Heart left ventricle (tissue), 16 donors: ENCODE results near the gene ADCK1. TPM values are rescaled to one million over a fixed set of nuclear protein-coding genes. Genes with fewer than 3 reads are reported as not detected.
"Not testable (repeated sequence)": the region's sequence is repeated elsewhere in the genome, so short reads cannot be mapped to it uniquely, and the experiment has no call there.

Experiments used
- ATAC-seq, 4 donors: fragments of 200-7000 bp; cut with Tn5 transposase; one replicate each; pipeline ENCODE4 v1.9.1; 2020 to 2022; ENCODE audit warnings: moderate library complexity in 4 of 4, mild to moderate bottlenecking in 3 of 4, moderate number of reproducible peaks in 1 of 4
- DNase-seq, 5 donors: peaks; one replicate each; pipeline ENCODE4 v3.0.0-alpha.2; 2020
- H3K27ac ChIP-seq, 12 donors: fragments of 200-600 bp; sonication (generic) in 4 of 12; one replicate each; pipeline versions ENCODE4 v1.5.0 to v1.8.0; 2016 to 2022; ENCODE audit warnings: mild to moderate bottlenecking in 2 of 12
- H3K27me3 ChIP-seq, 9 donors: fragments of 200-600 bp; sonication (generic) in 2 of 9; one replicate each; pipeline versions ENCODE4 v1.5.1 to v1.8.0; 2016 to 2022; ENCODE audit warnings: mild to moderate bottlenecking in 3 of 9
- H3K36me3 ChIP-seq, 9 donors: fragments of 200-600 bp; sonication (generic) in 2 of 9; one replicate each; pipeline versions ENCODE4 v1.5.0 to v1.8.0; 2018 to 2022; ENCODE audit warnings: mild to moderate bottlenecking in 2 of 9
- H3K4me1 ChIP-seq, 12 donors: fragments of 200-600 bp; sonication (generic) in 4 of 12; one replicate each; pipeline versions ENCODE4 v1.5.0 to v1.8.0; 2016 to 2022; ENCODE audit warnings: mild to moderate bottlenecking in 3 of 12
- H3K4me3 ChIP-seq, 12 donors: fragments of 200-600 bp; sonication (generic) in 4 of 12; one replicate each; pipeline versions ENCODE4 v1.5.0 to v1.8.0; 2017 to 2022; ENCODE audit warnings: mild to moderate bottlenecking in 9 of 12, moderate library complexity in 4 of 12
- H3K9me3 ChIP-seq, 12 donors: fragments of 200-600 bp; sonication (generic) in 4 of 12; one replicate each; pipeline versions ENCODE4 v1.5.0 to v1.8.0; 2016 to 2022; ENCODE audit warnings: mild to moderate bottlenecking in 1 of 12
- POLR2A ChIP-seq, 2 donors: fragments of 450-650 bp; IDR thresholded peaks; one replicate each; pipeline ENCODE4 v1.6.1; 2017; ENCODE audit warnings: antibody characterized with exemption in 2 of 2, mild to moderate bottlenecking in 2 of 2, moderate library complexity in 2 of 2
- WGBS, 4 donors: extraction: QIAGEN DNeasy Blood & Tissue Kit in 2 of 4; methylation state at CpG; one replicate each; pipeline versions ENCODE4 v1.1.5 to v1.1.7; 2013 to 2018; 5-methylcytosine and 5-hydroxymethylcytosine counted together
- intact Hi-C, 10 donors: fragments of 100-400 bp; cut with DNase I; formaldehyde crosslinking; loops; one replicate each; pipeline versions ENCODE4 v1.11.1 to v1.14.2; 2022
- polyA plus RNA-seq, 2 donors: library from polyadenylated mRNA; stranded (reverse); fragments of 200-250 nt; gene quantifications; one replicate each; pipeline ENCODE4 v1.2.3, GENCODE V29; 2013
- total RNA-seq, 9 donors: library from RNA; depleted of rRNA in 2 of 9; stranded (reverse); fragments of >200 nt in 2 of 9; fragmentation: NEBNext Ultra II Directional in 3 of 9; extraction: Animal tissue kit (Norgen Biotek cat#: 25700) in 3 of 9; gene quantifications; one replicate each; pipeline versions ENCODE4 v1.1.0 to v1.2.4, GENCODE V29; 2016 to 2023
- TF ChIP-seq, protein P1 (sequence below), 12 donors: fragments of 200-600 bp; sonication (generic) in 4 of 12; IDR thresholded peaks; one replicate each; pipeline versions ENCODE4 v1.5.0 to v1.8.0; 2018 to 2022; ENCODE audit warnings: antibody characterized with exemption in 12 of 12, mild to moderate bottlenecking in 5 of 12
- donor health status: ischemic (EF 13 %, LVEDD 7.1; RV severe dilation, severe dysfunction).
- donor health status: healthy with polysubstance abuse.
- donor health status: DM: no; HTN: yes; CAD: no.
- donor health status: DM: no; HTN: no; CAD: no.
- donor health status: ischemic (EF 25% LVEDD 6.9; RV normal size, moderate dysfunction).
- donor health status: ischemic (EF 25% LVEDD 5.7; RV mildly dilated, moderate dysfunction).
- donor health status: healthy.
- donor health status: DM: yes; HTN: yes; CAD: no.
- donor health status: ischemic (EF 35%, LVEDD 5.7; RV mildly dilated, moderate dysfunction).
- donor health status: nonischemic (EF 11% LVEDD 7.7; RV severe dilation, severe dysfunction).
- donor health status: DM: yes; HTN: yes; CAD: no.
- donor health status: PGD.
- donor health status: ischemic (EF 29% LVEDD 5.4; RV normal size, mild dysfunction).
- donor health status: nonischemic (EF 23%, LVEDD 6.1; RV moderate dilation, normal function).

Gene ADCK1
- total and polyA plus RNA-seq, 11 donors = 4.0 to 12.8 (median 7.9) TPM

DNA sequence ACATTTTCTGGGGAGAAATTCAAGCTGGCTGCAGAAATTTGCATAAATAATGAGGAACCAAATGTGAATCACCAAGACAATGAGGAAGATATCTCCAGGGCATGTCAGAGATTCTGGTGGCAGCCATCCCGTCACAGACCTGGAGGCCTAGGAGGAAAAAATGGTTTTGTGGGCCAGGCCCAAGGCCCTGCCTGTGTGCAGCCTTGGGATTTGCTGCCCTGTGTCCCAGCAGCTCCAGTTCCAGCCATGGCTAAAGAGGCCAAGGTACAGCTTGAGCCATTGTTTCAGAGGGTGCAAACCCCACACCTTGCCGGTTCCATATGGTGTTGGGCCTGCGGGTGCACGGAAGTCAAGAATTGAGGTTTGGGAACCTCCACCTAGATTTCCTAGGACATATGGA, 147.5 kb downstream of the ADCK1 start:
- 67 to 74% (median 72%) methylated on average over 3 to 4 of the region's 4 CpGs for WGBS, 4 donors
- peaks cover 0 to 11% (median 0%) of the 10 kb centered on the region in 12 donors for H3K9me3 ChIP-seq

DNA sequence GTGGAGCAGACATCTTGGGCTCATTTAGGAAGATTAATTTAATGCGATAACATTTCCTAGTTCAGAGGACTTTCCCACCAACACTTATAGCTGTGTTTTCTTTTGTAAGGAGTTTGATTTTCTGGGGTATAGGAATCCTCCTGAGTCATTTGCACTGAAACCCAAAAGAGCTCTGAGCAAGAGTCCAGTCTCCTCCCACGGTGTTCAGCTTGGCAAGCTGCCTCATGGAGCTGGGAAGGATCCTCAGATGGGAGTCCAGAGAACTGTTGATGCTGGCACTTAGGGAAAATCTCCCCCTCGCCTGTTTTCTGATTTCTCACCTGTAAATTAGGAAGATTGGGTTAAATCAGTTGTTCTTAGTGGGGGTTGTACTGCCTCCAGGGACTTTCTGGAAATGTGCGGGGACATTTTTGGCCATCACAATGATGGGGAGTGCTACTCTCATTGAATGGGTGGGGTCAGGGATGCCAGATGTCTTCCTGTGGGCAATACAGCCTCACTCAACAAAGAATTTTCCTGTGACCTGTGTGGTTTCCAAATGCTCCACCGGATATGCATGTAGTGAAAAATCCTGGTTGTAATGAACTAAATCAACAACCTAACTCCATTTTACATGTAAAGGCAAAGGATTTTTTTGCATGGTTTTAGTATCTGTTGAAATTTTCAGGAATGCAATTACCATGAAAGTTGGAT, 150.6 kb downstream of the ADCK1 start:
- ATAC-seq (no peak), DNase-seq (peak in 2 of 5 donors; percentile 26 to 28)
- Histone ChIP-seq H3K27me3 (peaks cover 0 to under 1% (median 0%) of the 10 kb centered on the region in 9 donors), H3K27ac (no peak overlapping the region), H3K4me3 (no peak overlapping the region), H3K9me3 (peaks cover 0 to 11% (median 0%) of the 10 kb centered on the region in 12 donors), H3K4me1 (no peaks in the 10 kb centered on the region), H3K36me3 (no peaks in the 10 kb centered on the region)
- no peak for TF ChIP-seq POLR2A (IDR thresholded peaks at IDR 0.05)
- TF ChIP-seq, protein P1, sequence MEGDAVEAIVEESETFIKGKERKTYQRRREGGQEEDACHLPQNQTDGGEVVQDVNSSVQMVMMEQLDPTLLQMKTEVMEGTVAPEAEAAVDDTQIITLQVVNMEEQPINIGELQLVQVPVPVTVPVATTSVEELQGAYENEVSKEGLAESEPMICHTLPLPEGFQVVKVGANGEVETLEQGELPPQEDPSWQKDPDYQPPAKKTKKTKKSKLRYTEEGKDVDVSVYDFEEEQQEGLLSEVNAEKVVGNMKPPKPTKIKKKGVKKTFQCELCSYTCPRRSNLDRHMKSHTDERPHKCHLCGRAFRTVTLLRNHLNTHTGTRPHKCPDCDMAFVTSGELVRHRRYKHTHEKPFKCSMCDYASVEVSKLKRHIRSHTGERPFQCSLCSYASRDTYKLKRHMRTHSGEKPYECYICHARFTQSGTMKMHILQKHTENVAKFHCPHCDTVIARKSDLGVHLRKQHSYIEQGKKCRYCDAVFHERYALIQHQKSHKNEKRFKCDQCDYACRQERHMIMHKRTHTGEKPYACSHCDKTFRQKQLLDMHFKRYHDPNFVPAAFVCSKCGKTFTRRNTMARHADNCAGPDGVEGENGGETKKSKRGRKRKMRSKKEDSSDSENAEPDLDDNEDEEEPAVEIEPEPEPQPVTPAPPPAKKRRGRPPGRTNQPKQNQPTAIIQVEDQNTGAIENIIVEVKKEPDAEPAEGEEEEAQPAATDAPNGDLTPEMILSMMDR (IDR thresholded peaks at IDR 0.05) = no peak
- intact Hi-C loops = no loop called here
- WGBS, 4 donors = 44 to 66% (median 54%) methylated on average over 5 of the region's 5 CpGs

More for the DNA sequence above, 147.5 kb downstream of the ADCK1 start:
- Histone ChIP-seq H3K36me3 (no peaks in the 10 kb centered on the region), H3K27ac (no peak overlapping the region), H3K27me3 (no peaks in the 10 kb centered on the region), H3K4me3 (no peak overlapping the region), H3K4me1 (no peaks in the 10 kb centered on the region)
- TF ChIP-seq, protein P1 (IDR thresholded peaks at IDR 0.05) = no peak
- no peak for TF ChIP-seq POLR2A (IDR thresholded peaks at IDR 0.05)
- DNase-seq (no peak), ATAC-seq (no peak)
- intact Hi-C loops = no loop called here

DNA sequence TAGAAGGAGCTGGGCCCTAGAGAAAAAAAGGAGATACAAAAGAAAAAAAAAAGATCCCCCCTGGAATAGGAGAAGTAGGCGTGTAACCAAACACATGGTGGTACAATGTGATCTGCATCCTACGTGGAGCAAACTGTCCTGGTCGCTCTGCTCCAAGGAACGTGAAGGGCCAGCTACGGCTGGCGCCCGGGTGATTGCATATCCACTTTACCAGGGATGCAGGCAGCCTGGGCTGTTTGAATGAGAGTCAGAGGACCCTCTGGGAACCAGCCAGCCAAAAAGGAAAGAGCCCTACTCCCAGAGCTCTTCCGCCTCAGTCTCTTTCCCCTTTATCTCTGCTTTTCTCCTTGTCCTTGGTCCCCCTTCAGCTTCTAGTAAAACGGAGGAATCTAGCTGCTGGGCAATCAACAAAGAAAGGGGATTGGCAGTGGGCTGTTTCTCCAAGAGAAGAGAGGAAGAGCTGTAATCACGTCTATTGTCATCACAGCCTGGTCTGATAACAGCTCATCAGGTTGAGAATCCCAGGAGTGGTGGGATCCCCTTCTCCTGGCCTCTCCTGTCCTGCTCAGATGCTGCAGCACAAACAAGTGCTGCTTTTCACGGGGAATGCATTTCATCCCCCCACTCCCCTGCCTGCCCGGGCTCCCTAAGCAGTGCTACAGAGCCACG, 156.0 kb downstream of the ADCK1 start:
- Histone ChIP-seq H3K9me3 (peaks cover 0 to 4% (median 0%) of the 10 kb centered on the region in 12 donors), H3K4me1 (no peaks in the 10 kb centered on the region), H3K27me3 (peaks cover 0 to 12% (median 0%) of the 10 kb centered on the region in 9 donors), H3K36me3 (no peaks in the 10 kb centered on the region), H3K4me3 (no peak overlapping the region), H3K27ac (no peak overlapping the region)
- TF ChIP-seq, protein P1 (IDR thresholded peaks at IDR 0.05) = no peak
- TF ChIP-seq POLR2A (IDR thresholded peaks at IDR 0.05) = no peak
- DNase-seq (no peak), ATAC-seq (no peak)
- 40 to 45% (median 42%) methylated on average over 13 of the region's 13 CpGs for WGBS, 4 donors
- intact Hi-C loops = no loop called here

DNA sequence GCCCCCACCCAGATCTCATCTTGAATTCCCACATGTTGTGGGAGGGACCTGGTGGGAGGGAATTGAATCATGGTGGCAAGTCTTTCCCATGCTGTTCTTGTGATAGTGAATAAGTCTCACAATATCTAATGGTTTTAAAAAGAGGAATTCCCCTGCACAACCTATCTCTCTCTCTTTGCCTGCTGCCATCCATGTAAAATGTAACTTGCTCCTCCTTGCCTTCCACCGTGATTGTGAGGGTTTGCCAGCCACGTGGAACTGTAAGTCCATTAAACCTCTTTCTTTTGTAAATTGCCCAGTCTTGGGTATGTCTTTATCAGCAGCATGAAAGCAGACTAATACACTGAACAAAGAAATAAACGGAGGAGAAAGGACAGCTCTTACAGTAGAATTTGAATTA, 159.8 kb downstream of the ADCK1 start:
- not testable (repeated sequence) for H3K4me1 ChIP-seq, ATAC-seq, H3K27ac ChIP-seq, H3K9me3 ChIP-seq, H3K4me3 ChIP-seq, DNase-seq, H3K36me3 ChIP-seq
- WGBS, 4 donors = 34 to 72% (median 54%) methylated on average over 3 of the region's 3 CpGs
- intact Hi-C loops = loop anchor here in 2 of 10 donors (10.0 kb wide), 1 partner anchor 95 kb away; no protein-coding TSS in a partner anchor
- H3K27me3 ChIP-seq = peaks cover 0 to 12% (median 3%) of the 10 kb centered on the region in 9 donors
